NK-92 (cell line): Measurements from ENCODE around the gene TMEM151B.
A peak's percentile ranks its signal among the peaks of the same experiment; 100 is the strongest.

Experiments used
- DNase-seq: peaks from one replicate; lab custom pipeline; 2025; ENCODE audit not compliant: unreplicated experiment; lab: John Stamatoyannopoulos, UW

TMEM151B gene

GRCh38 chr6:44232676-44233566 lies 37.3 kb upstream of the TMEM151B start:
- no peak for DNase-seq

GRCh38 chr6:44233567-44234100 lies 36.6 kb upstream of the TMEM151B start:
- no peak for DNase-seq

GRCh38 chr6:44234101-44235025 lies 35.9 kb upstream of the TMEM151B start:
- DNase-seq, result no peak

- DNase-seq, result no peak
Observed at GRCh38 chr6:44235269-44235668, 35.0 kb upstream of the TMEM151B start.

- DNase-seq, result no peak
Observed at GRCh38 chr6:44235891-44236516, 34.2 kb upstream of the TMEM151B start.

GRCh38 chr6:44237021-44237812 lies 33.0 kb upstream of the TMEM151B start:
- no peak for DNase-seq

- no peak for DNase-seq
Observed at GRCh38 chr6:44237813-44238433, 32.3 kb upstream of the TMEM151B start.

- DNase-seq, result no peak
Observed at GRCh38 chr6:44238687-44239350, 31.4 kb upstream of the TMEM151B start.

GRCh38 chr6:44243345-44243744 lies 26.9 kb upstream of the TMEM151B start:
- no peak for DNase-seq

- no peak for DNase-seq
Observed at GRCh38 chr6:44245391-44245911, 24.8 kb upstream of the TMEM151B start.

- no peak for DNase-seq
Observed at GRCh38 chr6:44245912-44246662, 24.2 kb upstream of the TMEM151B start.

- peak; percentile 67 for DNase-seq
Observed at GRCh38 chr6:44246663-44247337, 23.4 kb upstream of the TMEM151B start, which contains the start of gene HSP90AB1. TSS of gene HSP90AB1 (plus strand) at chr6:44247101. CDS start at chr6:44248630, 1,529 bp downstream.

GRCh38 chr6:44247338-44248302 lies 22.6 kb upstream of the TMEM151B start:
- DNase-seq, result peak; percentile 37

- no peak for DNase-seq
Observed at GRCh38 chr6:44248579-44248978, 21.7 kb upstream of the TMEM151B start.

GRCh38 chr6:44249082-44249748 lies 21.0 kb upstream of the TMEM151B start:
- no peak for DNase-seq
